Left ventricle myocardium inferior (tissue), 1 donor: ENCODE measurements around the gene NR2E1. TPM values are rescaled to one million over a fixed set of nuclear protein-coding genes. Genes with fewer than 3 reads are reported as not detected.

Experiments
- DNase-seq: peaks from one replicate; pipeline ENCODE4 v3.0.0-alpha.2; 2020
- H3K27ac ChIP-seq: fragments of 200-600 bp; replicated peaks from 2 replicates; pipeline ENCODE4 v1.8.0; 2021
- H3K27me3 ChIP-seq: fragments of 200-600 bp; 2 replicates; pipeline ENCODE4 v1.8.0; 2021; ENCODE audit warnings: low read depth
- H3K36me3 ChIP-seq: fragments of 200-600 bp; 2 replicates; pipeline ENCODE4 v1.8.0; 2021
- H3K4me1 ChIP-seq: fragments of 200-600 bp; 2 replicates; pipeline ENCODE4 v1.8.0; 2021
- H3K4me3 ChIP-seq: fragments of 200-600 bp; 2 replicates; pipeline ENCODE4 v1.8.0; 2021; ENCODE audit warnings: mild to moderate bottlenecking, moderate library complexity
- H3K9me3 ChIP-seq: fragments of 200-600 bp; replicated peaks from 2 replicates; pipeline ENCODE4 v1.8.0; 2021
- CTCF ChIP-seq: fragments of 200-600 bp; IDR thresholded peaks from 2 replicates; pipeline ENCODE4 v1.8.0; 2021; ENCODE audit warnings: antibody characterized with exemption, mild to moderate bottlenecking, borderline replicate concordance
- intact Hi-C: fragments of 100-400 bp; cut with micrococcal nuclease; formaldehyde crosslinking; loops from one replicate; pipeline ENCODE4 v1.11.0; 2022
- total RNA-seq: library from RNA; stranded (reverse); fragmentation: NEBNext Ultra II Directional; extraction: Animal tissue kit (Norgen Biotek cat#: 25700); gene quantifications from one replicate; pipeline ENCODE4 v1.2.1, GENCODE V29; 2021
- donor health status: DM: no; HTN: yes; CAD: no; lungs with severe emphysema.

Gene NR2E1
- total RNA-seq, 1 donor from 2014 or later, result not detected

GRCh38 chr6:108133594-108134179 is 32.1 kb upstream of the NR2E1 start:
- H3K27me3 ChIP-seq, result peaks cover 98% of the 10 kb centered on the region
- peak overlapping the region; percentile 57 for H3K4me3 ChIP-seq
- H3K9me3 ChIP-seq, result no peaks in the 10 kb centered on the region
- no peaks in the 10 kb centered on the region for H3K36me3 ChIP-seq
- peak overlapping the region; percentile 70 for H3K27ac ChIP-seq
- intact Hi-C loops, result no loop called here
- peak; percentile 49 for DNase-seq
- peak; percentile 22 for TF ChIP-seq CTCF
- H3K4me1 ChIP-seq, result peaks cover 10% of the 10 kb centered on the region

GRCh38 chr6:108134213-108134970 is 31.4 kb upstream of the NR2E1 start:
- Histone ChIP-seq H3K27me3 (peaks cover 98% of the 10 kb centered on the region), H3K27ac (peak overlapping the region; percentile 70)
- intact Hi-C loops, result no loop called here

GRCh38 chr6:108142240-108142639 is 23.6 kb upstream of the NR2E1 start:
- no peak for DNase-seq
- intact Hi-C loops, result no loop called here
- H3K27ac ChIP-seq, result no peak overlapping the region
- no peak overlapping the region for H3K4me3 ChIP-seq
- H3K4me1 ChIP-seq, result no peaks in the 10 kb centered on the region
- H3K9me3 ChIP-seq, result no peaks in the 10 kb centered on the region
- no peaks in the 10 kb centered on the region for H3K36me3 ChIP-seq
- TF ChIP-seq CTCF, result no peak
- peaks cover 82% of the 10 kb centered on the region for H3K27me3 ChIP-seq

More at GRCh38 chr6:108134213-108134970, 31.4 kb upstream of the NR2E1 start:
- peak overlapping the region; percentile 57 for H3K4me3 ChIP-seq
- TF ChIP-seq CTCF, result no peak
- no peaks in the 10 kb centered on the region for H3K9me3 ChIP-seq
- H3K4me1 ChIP-seq, result peaks cover 10% of the 10 kb centered on the region
- H3K36me3 ChIP-seq, result no peaks in the 10 kb centered on the region
- no peak for DNase-seq

- no peaks in the 10 kb centered on the region for H3K4me1 ChIP-seq
- no peak for TF ChIP-seq CTCF
- no peak overlapping the region for H3K27ac ChIP-seq
- intact Hi-C loops, result no loop called here
- peaks cover 7% of the 10 kb centered on the region for H3K9me3 ChIP-seq
- no peaks in the 10 kb centered on the region for H3K36me3 ChIP-seq
- peaks cover 82% of the 10 kb centered on the region for H3K27me3 ChIP-seq
- no peak for DNase-seq
- no peak overlapping the region for H3K4me3 ChIP-seq
Observed at GRCh38 chr6:108145639-108146038, 20.2 kb upstream of the NR2E1 start.

- DNase-seq, result no peak
- TF ChIP-seq CTCF, result no peak
- Histone ChIP-seq H3K9me3 (peaks cover 7% of the 10 kb centered on the region), H3K27ac (no peak overlapping the region), H3K4me1 (peaks cover 11% of the 10 kb centered on the region), H3K36me3 (no peaks in the 10 kb centered on the region), H3K4me3 (no peak overlapping the region), H3K27me3 (peaks cover 100% of the 10 kb centered on the region)
- intact Hi-C loops, result no loop called here
Observed at GRCh38 chr6:108152446-108152845, 13.4 kb upstream of the NR2E1 start.
